DMS79 (cell line): Measurements from ENCODE around the gene NAT8L.
"Not testable (repeated sequence)": the region's sequence is repeated elsewhere in the genome, so short reads cannot be mapped to it uniquely, and the experiment has no call there.

Experiments
- DNase-seq: peaks from one replicate; lab custom pipeline; 2025; lab: John Stamatoyannopoulos, UW

NAT8L gene, protein sequence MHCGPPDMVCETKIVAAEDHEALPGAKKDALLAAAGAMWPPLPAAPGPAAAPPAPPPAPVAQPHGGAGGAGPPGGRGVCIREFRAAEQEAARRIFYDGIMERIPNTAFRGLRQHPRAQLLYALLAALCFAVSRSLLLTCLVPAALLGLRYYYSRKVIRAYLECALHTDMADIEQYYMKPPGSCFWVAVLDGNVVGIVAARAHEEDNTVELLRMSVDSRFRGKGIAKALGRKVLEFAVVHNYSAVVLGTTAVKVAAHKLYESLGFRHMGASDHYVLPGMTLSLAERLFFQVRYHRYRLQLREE

GRCh38 chr4:2059046-2059725 lies at the start of gene NAT8L:
TSS of gene NAT8L (plus strand) at chr4:2059327. CDS start at chr4:2059512, 185 bp downstream.
- no peak for DNase-seq

DNA sequence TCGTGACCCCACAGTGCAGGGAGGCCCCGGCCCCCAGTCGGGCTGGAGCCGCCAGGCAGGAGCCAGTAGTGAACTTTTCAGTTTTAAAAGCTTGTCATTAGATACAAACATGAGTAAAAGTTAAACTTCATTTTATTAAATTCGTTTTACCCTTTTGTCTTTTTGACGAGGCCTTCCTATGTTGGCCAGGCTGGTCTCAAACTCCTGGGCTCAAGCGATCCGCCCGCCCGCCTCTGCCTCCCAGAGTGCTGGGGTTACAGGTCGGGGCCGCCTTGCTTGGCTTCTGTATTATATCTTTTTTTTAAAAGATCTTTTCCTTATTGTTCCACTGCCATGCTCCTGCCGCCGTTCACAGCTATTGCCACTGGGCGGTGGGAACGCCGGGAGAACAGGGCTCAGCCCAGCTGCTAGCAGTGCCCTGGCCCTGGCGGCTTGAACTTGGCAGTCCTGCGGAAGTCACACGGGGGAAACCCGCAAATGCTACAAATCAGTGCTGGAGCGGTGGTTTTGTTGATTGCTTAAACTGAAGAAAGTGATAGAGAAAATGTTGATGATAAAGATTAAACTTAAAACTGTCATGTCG lies 49.4 kb upstream of the NAT8L start:
- DNase-seq, result no peak

- no peak for DNase-seq
Measured at GRCh38 chr4:2011583-2011982, 47.5 kb upstream of the NAT8L start.

DNA sequence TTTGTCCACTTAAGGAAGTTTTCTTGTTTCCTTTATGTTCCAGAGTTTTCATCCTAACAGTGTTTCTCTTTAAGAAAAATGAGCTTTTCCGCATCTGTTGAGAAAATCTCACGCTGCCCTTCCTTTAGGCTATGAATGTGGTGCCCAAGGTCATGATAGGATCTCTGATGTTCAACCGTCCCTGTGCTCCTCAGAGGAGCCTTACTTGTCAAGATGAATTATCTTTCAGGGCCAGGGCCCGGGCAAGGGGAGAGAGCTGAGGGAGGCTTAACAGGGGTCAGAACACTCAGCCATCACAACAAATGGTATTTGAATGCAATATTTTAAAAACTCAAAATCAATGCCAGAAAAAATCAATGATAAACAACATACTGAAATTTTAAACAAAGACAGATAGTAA lies 44.1 kb upstream of the NAT8L start:
- no peak for DNase-seq

DNA sequence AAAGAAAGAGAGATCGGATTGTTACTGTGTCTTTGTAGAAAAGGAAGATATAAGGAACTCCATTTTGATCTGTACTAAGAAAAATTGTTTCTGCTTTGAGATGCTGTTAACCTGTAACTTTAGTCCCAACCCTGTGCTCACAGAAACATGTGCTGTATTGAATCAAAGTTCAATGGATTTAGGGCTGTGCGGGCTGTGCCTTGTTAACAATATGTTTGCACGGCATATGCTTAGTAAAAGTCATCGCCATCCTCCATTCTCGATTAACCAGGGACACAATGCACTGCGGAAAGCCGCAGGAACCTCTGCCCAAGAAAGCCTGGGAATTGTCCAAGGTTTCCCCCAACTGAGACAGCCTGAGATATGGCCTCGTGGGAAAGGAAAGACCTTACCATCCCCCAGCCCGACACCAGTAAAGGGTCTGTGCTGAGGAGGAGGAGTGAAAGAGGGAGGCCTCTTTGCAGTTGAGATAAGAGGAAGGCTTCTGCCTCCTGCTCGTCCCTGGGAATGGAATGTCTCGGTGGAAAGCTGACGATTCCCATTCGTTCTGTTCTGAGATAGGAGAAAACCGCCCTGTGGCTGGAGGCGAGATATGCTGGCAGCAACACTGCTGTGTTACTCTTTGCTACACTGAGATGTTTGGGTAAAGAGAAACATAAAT lies 37.6 kb upstream of the NAT8L start:
- not testable (repeated sequence) for DNase-seq

GRCh38 chr4:2024683-2025082 lies 34.4 kb upstream of the NAT8L start:
- no peak for DNase-seq

GRCh38 chr4:2025817-2026216 lies 33.3 kb upstream of the NAT8L start:
- no peak for DNase-seq

GRCh38 chr4:2027120-2027519 lies 32.0 kb upstream of the NAT8L start:
- DNase-seq, result not testable (repeated sequence)

DNA sequence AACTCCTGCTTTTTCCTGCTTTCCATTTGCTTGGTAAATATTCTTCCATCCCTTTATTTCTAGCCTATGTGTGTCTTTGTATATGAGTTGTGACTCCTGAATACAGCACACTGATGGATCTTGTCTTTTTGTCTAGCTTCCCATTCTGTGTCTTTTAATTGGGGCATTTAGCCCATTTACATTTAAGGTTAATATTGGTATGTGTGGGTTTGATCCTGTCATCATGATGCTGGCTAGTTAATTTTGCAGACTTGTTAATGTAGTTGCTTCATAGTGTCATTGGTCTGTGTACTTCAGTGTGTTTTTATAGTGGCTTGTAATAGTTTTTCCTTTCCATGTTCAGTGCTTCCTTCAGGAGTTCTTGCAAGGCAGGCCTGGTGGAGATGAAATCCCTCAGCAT lies 28.0 kb upstream of the NAT8L start:
- not testable (repeated sequence) for DNase-seq

DNA sequence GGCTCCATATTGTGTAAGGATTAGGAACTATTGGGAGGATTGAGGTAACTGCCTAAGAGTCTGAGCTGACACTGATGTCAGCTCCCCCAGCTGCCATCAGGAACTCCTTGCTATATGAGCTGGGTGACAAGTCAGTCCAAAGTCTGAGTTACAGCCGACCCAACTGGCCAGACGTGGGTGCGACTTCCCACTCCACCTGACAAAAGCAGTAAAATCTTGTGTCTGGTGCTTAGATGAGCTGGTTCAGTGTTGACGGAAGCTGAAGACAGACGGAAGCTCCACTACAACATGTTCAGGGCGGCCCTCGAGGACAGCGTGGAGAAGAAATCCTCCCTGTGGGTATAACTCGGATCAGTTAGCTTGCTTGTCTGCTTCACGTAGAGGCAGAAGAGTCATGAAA lies 22.8 kb upstream of the NAT8L start:
- DNase-seq, result no peak

- no peak for DNase-seq
Measured at GRCh38 chr4:2036866-2037265, 22.3 kb upstream of the NAT8L start.

GRCh38 chr4:2040391-2041238 lies 18.5 kb upstream of the NAT8L start:
- DNase-seq, result no peak

DNA sequence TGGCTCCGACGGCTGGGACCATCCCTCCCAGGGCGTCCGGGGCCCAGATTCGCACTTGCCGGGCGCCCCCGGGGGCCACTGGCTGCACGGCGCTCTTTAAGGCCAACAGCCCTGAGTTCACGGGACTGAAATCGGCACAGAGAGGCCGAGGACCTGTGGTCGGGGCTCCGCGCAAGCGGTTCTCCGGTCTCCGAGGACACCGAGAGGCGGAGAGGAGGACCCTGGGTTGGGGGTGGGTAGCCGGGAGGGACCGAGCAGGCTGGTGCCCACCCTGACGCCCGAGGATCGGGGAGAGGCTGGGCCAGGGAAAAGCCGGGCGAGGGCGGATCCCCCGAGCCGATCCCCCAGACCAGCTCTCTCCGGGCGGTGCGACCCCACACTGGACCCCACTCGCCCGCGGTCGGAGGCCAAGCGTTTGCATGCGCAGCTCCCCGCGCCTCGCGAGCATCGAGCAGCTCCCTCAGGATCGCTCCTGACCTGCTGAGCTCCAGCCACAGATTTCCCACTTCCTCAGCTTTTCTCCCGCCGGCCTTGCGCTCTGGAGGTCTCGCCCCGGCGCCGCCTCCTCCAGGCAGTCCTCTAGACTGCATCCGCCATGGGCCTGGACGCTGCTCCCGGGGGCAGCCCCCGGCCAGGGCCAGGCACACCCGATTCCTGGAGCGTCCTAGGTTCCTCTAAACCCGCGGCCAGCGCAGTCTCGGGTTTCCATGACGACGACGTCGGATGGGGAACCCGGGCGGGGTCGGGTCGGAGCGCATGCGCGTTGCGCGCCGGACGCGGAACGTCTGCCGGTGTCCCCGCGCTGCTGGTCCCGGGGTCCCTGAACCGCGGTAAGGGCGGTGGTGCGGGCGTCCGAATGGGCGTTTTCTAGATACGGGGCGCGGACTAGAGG lies 17.6 kb upstream of the NAT8L start:
- peak; percentile 24 for DNase-seq

DNA sequence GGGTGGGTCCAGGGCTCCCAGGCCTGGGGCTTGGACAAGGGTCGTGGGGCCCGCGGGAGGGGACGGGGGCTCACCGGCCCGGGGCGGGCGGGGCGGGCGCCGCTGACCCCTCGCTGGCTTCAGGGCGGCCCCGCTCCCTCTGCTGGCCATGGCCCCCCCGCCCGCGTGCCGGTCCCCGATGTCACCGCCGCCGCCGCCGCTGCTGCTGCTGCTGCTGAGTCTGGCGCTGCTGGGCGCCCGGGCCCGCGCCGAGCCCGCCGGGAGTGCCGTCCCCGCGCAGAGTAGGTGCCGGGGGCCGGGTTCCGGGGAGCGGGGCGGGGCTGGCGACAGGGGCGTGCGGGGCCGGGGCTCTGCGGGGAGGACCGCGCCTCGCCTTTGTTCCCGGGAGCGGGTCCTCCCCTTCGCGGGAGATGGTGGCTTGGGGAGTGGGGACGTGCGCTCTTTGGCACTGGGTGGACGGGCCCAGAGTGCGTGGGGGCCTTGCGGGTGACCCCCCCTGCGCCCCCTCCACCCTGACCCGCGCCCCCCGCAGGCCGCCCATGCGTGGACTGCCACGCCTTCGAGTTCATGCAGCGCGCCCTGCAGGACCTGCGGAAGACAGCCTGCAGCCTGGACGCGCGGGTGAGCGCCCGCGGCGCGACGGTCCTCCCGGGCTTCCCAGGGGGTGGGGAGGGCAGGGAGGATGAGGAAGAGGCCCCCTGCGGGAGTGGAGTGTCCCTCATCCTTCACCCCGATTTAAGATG lies 16.8 kb upstream of the NAT8L start:
- DNase-seq, result no peak

GRCh38 chr4:2042947-2043395 lies 16.2 kb upstream of the NAT8L start:
- no peak for DNase-seq

DNA sequence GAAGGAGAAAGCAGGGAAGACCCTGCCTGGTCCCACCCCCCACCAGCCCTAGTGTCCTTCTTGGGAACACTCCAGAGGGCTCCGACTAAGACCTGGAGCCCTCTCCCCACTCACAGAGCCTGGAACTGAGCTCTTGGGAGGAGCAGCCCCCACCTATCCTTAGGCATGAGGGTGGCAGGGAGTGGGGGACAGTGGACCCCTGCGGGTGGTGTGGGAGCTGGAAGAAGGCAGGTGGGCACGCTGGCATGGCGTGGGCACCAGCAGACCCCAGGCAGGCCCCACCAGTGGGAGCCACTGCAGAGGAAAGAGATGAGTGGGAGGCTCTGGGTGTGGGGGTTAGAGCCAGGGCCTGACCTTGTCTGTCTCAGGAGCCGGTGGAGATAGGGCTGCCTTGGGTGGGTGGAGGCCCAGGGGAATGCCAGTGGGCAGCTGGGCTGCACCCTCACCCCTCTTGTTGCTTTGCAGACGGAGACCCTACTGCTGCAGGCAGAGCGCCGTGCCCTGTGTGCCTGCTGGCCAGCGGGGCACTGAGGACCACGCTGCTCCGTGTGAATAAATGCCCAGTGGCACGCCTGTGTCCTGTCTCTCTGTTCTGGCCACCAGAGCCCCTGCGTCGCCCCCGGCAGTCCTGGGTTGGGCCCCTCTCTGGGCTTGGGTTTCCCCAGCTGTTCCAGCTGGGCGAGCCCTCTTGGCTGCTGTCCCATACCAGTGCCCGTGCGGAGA lies 15.6 kb upstream of the NAT8L start:
- no peak for DNase-seq

- DNase-seq, result no peak
Measured at GRCh38 chr4:2044119-2044485, 15.0 kb upstream of the NAT8L start.

- DNase-seq, result no peak
Measured at GRCh38 chr4:2044542-2045517, 14.3 kb upstream of the NAT8L start.
